Fibroblast of lung (primary cell): Measurements from ENCODE around the gene LRRC46. TPM values are rescaled to one million over a fixed set of nuclear protein-coding genes. Genes with fewer than 3 reads are reported as not detected.

ENCODE experiments used
- DNase-seq, 2 donors: peaks; one replicate each; pipeline versions ENCODE4 v3.0.0 to v3.0.0-alpha.2; 2010; ENCODE audit warnings: low read depth in 2 of 2
- H2AFZ ChIP-seq: 2 replicates; pipeline ENCODE4 v1.5.1; 2012; ENCODE audit warnings: low read length, control low read depth, inconsistent platforms
- H3K27ac ChIP-seq: 2 replicates; pipeline ENCODE4 v1.5.1; 2011; ENCODE audit warnings: low read length, control low read depth; ENCODE audit not compliant: insufficient read depth
- H3K27me3 ChIP-seq: 2 replicates; pipeline ENCODE4 v1.5.1; 2011; ENCODE audit warnings: mild to moderate bottlenecking, low read length; ENCODE audit not compliant: control insufficient read depth, insufficient read depth
- H3K36me3 ChIP-seq: 2 replicates; pipeline ENCODE4 v1.5.1; 2011; ENCODE audit warnings: low read length; ENCODE audit not compliant: control insufficient read depth, insufficient read depth
- H3K4me1 ChIP-seq: 2 replicates; pipeline ENCODE4 v1.5.1; 2011; ENCODE audit warnings: low read length; ENCODE audit not compliant: control insufficient read depth, insufficient read depth; ENCODE audit errors: extremely low read depth
- H3K4me2 ChIP-seq: 2 replicates; pipeline ENCODE4 v1.5.1; 2011; ENCODE audit warnings: low read length, control low read depth; ENCODE audit not compliant: insufficient read depth; ENCODE audit errors: extremely low read depth
- H3K4me3 ChIP-seq, 4 experiments: fragments of 200-600 bp in 1 of 4; sonication (generic) in 1 of 4; replicated peaks in 1 of 4; 2 replicates each; pipeline ENCODE4 v1.5.1; 2011 to 2016; ENCODE audit warnings: low read length in 4 of 4, low read depth in 3 of 4, mild to moderate bottlenecking in 3 of 4, control low read depth in 2 of 4, inconsistent platforms in 1 of 4, mixed read lengths in 1 of 4; ENCODE audit not compliant: insufficient read depth in 1 of 4; ENCODE audit errors: control extremely low read depth in 1 of 4
- H3K79me2 ChIP-seq: 2 replicates; pipeline ENCODE4 v1.5.1; 2012; ENCODE audit warnings: mild to moderate bottlenecking, low read length, inconsistent platforms; ENCODE audit not compliant: control insufficient read depth, insufficient read depth
- H3K9ac ChIP-seq: 2 replicates; pipeline ENCODE4 v1.5.1; 2011; ENCODE audit warnings: mild to moderate bottlenecking, low read length, control low read depth; ENCODE audit not compliant: insufficient read depth
- H3K9me3 ChIP-seq: 2 replicates; pipeline ENCODE4 v1.5.1; 2012; ENCODE audit warnings: low read depth, low read length; ENCODE audit not compliant: control insufficient read depth, insufficient read depth
- H4K20me1 ChIP-seq: 2 replicates; pipeline ENCODE4 v1.5.1; 2011; ENCODE audit warnings: low read length; ENCODE audit not compliant: control insufficient read depth, insufficient read depth; ENCODE audit errors: extremely low read depth
- EZH2 ChIP-seq: IDR thresholded peaks from 2 replicates; pipeline ENCODE4 v1.5.1; 2012; ENCODE audit warnings: low read length, control low read depth, mild to moderate bottlenecking; ENCODE audit errors: missing control alignments
- polyA plus RNA-seq, 2 donors: library from polyadenylated mRNA; depleted of rRNA in 1 of 2; stranded (reverse) in 1 of 2; unstranded in 1 of 2; fragments of >200 nt; gene quantifications; 2 replicates each; pipeline ENCODE4 v1.2.1, GENCODE V29; 2011 to 2012; ENCODE audit warnings: missing spikeins in 1 of 2
- total RNA-seq: library from RNA; depleted of rRNA; stranded (reverse); fragments of >200 nt; gene quantifications from 2 replicates; pipeline ENCODE4 v1.2.1, GENCODE V29; 2014
- TF ChIP-seq, protein P1 (sequence below), 2 donors: IDR thresholded peaks in 1 of 2; conservative IDR thresholded peaks in 1 of 2; 1 replicate in 1 of 2; 2 replicates in 1 of 2; pipeline ENCODE4 v1.5.1; 2011 to 2012; ENCODE audit warnings: low read length in 2 of 2, control low read depth in 1 of 2, inconsistent platforms in 1 of 2, low read depth in 1 of 2, mild to moderate bottlenecking in 1 of 2

The LRRC46 gene
- total and polyA plus RNA-seq, 2 donors (not counting 1 experiment from before 2014, with no cell fraction given): under 0.01 to 0.19 TPM

DNA sequence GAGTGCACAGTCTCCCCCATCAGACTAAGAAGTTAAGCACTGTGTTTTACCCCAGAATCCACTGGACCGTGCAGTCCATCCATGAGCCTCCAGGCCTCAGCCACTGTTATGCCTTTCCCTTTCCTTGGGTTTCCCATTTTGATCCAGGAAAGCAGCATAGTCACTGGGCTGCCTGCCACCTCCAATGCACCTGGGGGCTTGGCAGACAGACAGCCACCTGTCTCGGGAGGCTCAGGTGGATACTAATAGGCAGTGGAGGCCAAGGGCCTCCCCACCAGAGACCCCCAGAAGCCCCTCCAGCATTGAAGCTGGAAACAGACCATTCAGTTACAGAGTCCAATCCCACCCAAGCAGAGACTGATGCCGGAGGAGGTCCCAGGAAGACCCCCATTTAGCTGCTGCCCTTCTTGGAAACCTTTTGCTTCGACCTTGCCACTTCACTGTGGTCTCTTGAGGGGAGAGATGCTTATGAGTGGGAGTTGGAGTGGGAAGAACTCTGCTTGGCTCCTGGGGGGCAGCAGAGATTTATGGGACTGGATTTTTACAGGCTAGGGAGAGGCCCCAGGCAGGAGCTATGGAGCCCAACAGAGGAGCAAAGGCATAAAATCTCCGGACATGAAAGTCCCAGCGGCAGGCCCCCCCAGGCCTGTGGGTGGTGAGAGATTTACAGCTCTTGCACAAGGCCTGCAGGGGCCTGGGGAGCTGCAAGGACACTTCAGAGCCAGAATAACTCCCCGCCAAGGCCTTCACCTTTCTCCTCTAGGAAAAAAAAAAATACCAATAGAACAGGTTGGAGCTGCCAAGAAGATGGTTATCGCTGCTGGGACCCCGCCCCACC is 52.3 kb downstream of the LRRC46 start:
- H3K9me3 ChIP-seq: no peaks in the 10 kb centered on the region
- H3K9ac ChIP-seq: no peak overlapping the region
- DNase-seq: no peak
- no peaks in the 10 kb centered on the region for H3K36me3 ChIP-seq
- H3K27ac ChIP-seq: no peak overlapping the region
- TF ChIP-seq EZH2: no peak
- TF ChIP-seq, protein P1, sequence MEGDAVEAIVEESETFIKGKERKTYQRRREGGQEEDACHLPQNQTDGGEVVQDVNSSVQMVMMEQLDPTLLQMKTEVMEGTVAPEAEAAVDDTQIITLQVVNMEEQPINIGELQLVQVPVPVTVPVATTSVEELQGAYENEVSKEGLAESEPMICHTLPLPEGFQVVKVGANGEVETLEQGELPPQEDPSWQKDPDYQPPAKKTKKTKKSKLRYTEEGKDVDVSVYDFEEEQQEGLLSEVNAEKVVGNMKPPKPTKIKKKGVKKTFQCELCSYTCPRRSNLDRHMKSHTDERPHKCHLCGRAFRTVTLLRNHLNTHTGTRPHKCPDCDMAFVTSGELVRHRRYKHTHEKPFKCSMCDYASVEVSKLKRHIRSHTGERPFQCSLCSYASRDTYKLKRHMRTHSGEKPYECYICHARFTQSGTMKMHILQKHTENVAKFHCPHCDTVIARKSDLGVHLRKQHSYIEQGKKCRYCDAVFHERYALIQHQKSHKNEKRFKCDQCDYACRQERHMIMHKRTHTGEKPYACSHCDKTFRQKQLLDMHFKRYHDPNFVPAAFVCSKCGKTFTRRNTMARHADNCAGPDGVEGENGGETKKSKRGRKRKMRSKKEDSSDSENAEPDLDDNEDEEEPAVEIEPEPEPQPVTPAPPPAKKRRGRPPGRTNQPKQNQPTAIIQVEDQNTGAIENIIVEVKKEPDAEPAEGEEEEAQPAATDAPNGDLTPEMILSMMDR (conservative IDR thresholded peaks at IDR 0.05 in 1 of 2, IDR thresholded peaks at IDR 0.05 in 1 of 2; ENCODE audit: low read depth in 1 of 2, low read length in 2 of 2): no peak
- no peaks in the 10 kb centered on the region for H3K79me2 ChIP-seq
- no peaks in the 10 kb centered on the region for H4K20me1 ChIP-seq
- H2AFZ ChIP-seq: no peak overlapping the region
- no peak overlapping the region for H3K4me2 ChIP-seq
- peaks cover 2% of the 10 kb centered on the region for H3K4me1 ChIP-seq
- no peak overlapping the region for H3K4me3 ChIP-seq
- peaks cover 3% of the 10 kb centered on the region for H3K27me3 ChIP-seq

DNA sequence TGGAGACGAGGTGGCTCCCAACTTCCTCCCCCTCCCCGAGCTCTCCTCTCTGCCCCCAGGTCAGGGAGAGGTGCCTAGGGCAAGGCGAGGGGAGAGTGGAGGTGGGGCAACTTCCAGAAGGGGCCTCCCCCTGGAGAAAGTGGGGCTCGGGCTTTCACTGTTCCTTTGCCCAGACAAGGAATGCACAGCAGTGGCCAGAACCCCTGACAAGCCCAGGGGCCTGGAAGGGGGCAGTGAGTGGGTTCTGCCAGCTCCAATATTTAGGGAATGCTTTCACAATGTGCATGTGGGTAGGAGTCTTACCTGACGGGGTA is 52.9 kb downstream of the LRRC46 start:
- no peaks in the 10 kb centered on the region for H3K36me3 ChIP-seq
- H2AFZ ChIP-seq: no peak overlapping the region
- H3K9me3 ChIP-seq: no peaks in the 10 kb centered on the region
- no peaks in the 10 kb centered on the region for H3K79me2 ChIP-seq
- H3K4me1 ChIP-seq: peaks cover 2% of the 10 kb centered on the region
- DNase-seq: no peak
- no peak overlapping the region for H3K4me2 ChIP-seq
- no peak overlapping the region for H3K9ac ChIP-seq
- H4K20me1 ChIP-seq: no peaks in the 10 kb centered on the region
- no peak for TF ChIP-seq EZH2
- TF ChIP-seq, protein P1 (conservative IDR thresholded peaks at IDR 0.05 in 1 of 2, IDR thresholded peaks at IDR 0.05 in 1 of 2; ENCODE audit: low read depth in 1 of 2, low read length in 2 of 2): no peak
- H3K4me3 ChIP-seq: no peak overlapping the region
- H3K27ac ChIP-seq: no peak overlapping the region
- H3K27me3 ChIP-seq: no peaks in the 10 kb centered on the region

DNA sequence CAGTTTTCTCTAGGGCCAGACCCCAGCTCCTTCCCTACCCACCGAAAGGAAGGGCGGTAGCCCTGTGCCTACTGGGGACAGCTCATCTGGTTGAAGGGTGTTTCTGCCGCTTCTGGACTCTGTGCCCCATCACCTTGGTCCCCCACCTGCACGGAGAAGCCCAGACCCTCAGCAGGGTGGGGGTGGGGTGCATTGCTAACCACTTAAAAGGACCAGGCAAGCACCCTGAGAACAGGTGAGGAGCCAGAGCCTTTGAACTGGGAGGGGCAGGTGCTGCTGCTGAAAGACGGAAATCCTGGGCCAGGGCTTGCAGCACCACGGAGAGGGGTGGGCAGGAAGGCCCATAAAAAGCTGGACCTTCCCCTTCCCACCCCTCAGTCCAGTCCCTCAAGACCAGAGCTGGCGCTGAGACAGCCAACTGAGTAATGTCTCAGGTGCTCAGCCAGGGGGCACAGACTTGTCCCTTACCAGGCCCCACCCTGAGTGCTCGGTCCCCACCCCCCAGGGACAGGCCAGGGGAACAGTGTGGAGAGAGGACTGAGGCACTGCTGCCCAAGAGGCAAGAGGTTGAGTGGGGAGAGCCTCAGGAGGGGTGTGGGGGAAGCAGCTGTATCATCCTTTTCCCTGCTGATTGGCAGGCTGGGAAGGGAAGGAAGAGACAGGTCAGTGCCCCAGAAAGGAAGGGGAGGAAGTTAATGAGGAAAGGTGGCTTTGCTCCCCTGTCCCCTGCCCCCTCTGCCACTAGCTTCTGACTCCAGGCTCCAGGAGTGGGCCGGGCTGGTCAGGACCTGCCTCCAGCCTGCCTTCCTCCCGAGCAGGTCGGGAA is 53.6 kb downstream of the LRRC46 start:
- Histone ChIP-seq H3K79me2 (no peaks in the 10 kb centered on the region), H3K9me3 (no peaks in the 10 kb centered on the region), H3K27ac (no peak overlapping the region), H4K20me1 (no peaks in the 10 kb centered on the region), H3K4me1 (peaks cover 2% of the 10 kb centered on the region), H3K4me2 (no peak overlapping the region), H3K9ac (no peak overlapping the region), H3K27me3 (no peaks in the 10 kb centered on the region), H2AFZ (no peak overlapping the region), H3K36me3 (no peaks in the 10 kb centered on the region), H3K4me3 (no peak overlapping the region)
- no peak for DNase-seq
- no peak for TF ChIP-seq EZH2

Other genes starting within 250 kb of the LRRC46 start
- gene KPNB1, start 181.8 kb upstream of the LRRC46 start, total RNA-seq: 209 and 267 TPM in 2 replicates
- 253 and 361 TPM in 2 replicates for gene KPNB1, start 181.8 kb upstream of the LRRC46 start, polyA plus RNA-seq
- 11.3 and 11.6 TPM in 2 replicates for gene TBKBP1, start 137.5 kb upstream of the LRRC46 start, total RNA-seq
- gene TBKBP1, start 137.5 kb upstream of the LRRC46 start, polyA plus RNA-seq: 4.6 and 5.3 TPM in 2 replicates
- gene TBX21, start 98.4 kb upstream of the LRRC46 start, total RNA-seq: not detected in 2 replicates
- not detected in 2 replicates for gene TBX21, start 98.4 kb upstream of the LRRC46 start, polyA plus RNA-seq
- gene OSBPL7, start 9.9 kb upstream of the LRRC46 start, total RNA-seq: 5.4 and 7.1 TPM in 2 replicates
- gene OSBPL7, start 9.9 kb upstream of the LRRC46 start, polyA plus RNA-seq: 2.1 and 2.2 TPM in 2 replicates
- 26.5 and 31.0 TPM in 2 replicates for gene MRPL10, start 129 bp upstream of the LRRC46 start, total RNA-seq
- 44.7 and 53.1 TPM in 2 replicates for gene MRPL10, start 129 bp upstream of the LRRC46 start, polyA plus RNA-seq
- gene SCRN2, start 9.6 kb downstream of the LRRC46 start, total RNA-seq: 22.3 and 40.8 TPM in 2 replicates
- gene SCRN2, start 9.6 kb downstream of the LRRC46 start, polyA plus RNA-seq: 10.2 and 10.6 TPM in 2 replicates
- gene SP6, start 19.5 kb downstream of the LRRC46 start, total RNA-seq: under 0.01 TPM in 1 of 2 replicates, not detected in the other
- 0.07 and 0.11 TPM in 2 replicates for gene SP6, start 19.5 kb downstream of the LRRC46 start, polyA plus RNA-seq
- 0.26 and 1.5 TPM in 2 replicates for gene SP2, start 64.6 kb downstream of the LRRC46 start, total RNA-seq
- gene SP2, start 64.6 kb downstream of the LRRC46 start, polyA plus RNA-seq: 2.6 and 5.3 TPM in 2 replicates
- 16.2 and 26.6 TPM in 2 replicates for gene PNPO, start 109.9 kb downstream of the LRRC46 start, total RNA-seq
- 25.7 and 38.6 TPM in 2 replicates for gene PNPO, start 109.9 kb downstream of the LRRC46 start, polyA plus RNA-seq
- gene PRR15L, start 126.2 kb downstream of the LRRC46 start, total RNA-seq: not detected in 2 replicates
- not detected in 2 replicates for gene PRR15L, start 126.2 kb downstream of the LRRC46 start, polyA plus RNA-seq
- 72.2 and 118 TPM in 2 replicates for gene CDK5RAP3, start 139.4 kb downstream of the LRRC46 start, total RNA-seq
- 57.1 and 58.1 TPM in 2 replicates for gene CDK5RAP3, start 139.4 kb downstream of the LRRC46 start, polyA plus RNA-seq
- 49.8 and 63.1 TPM in 2 replicates for gene COPZ2, start 206.1 kb downstream of the LRRC46 start, total RNA-seq
- 97.9 and 104 TPM in 2 replicates for gene COPZ2, start 206.1 kb downstream of the LRRC46 start, polyA plus RNA-seq
- gene NFE2L1, start 216.7 kb downstream of the LRRC46 start, total RNA-seq: 90.4 and 162 TPM in 2 replicates
- gene NFE2L1, start 216.7 kb downstream of the LRRC46 start, polyA plus RNA-seq: 170 and 200 TPM in 2 replicates